HG03045 (cell line): ENCODE measurements around the gene SYTL5.

Source experiments
- ATAC-seq: cut with Tn5 transposase; IDR thresholded peaks from one replicate; pipeline ENCODE4 v1.9.1; 2021; ENCODE audit warnings: mild to moderate bottlenecking, moderate library complexity; ENCODE audit not compliant: unreplicated experiment

SYTL5 gene

DNA sequence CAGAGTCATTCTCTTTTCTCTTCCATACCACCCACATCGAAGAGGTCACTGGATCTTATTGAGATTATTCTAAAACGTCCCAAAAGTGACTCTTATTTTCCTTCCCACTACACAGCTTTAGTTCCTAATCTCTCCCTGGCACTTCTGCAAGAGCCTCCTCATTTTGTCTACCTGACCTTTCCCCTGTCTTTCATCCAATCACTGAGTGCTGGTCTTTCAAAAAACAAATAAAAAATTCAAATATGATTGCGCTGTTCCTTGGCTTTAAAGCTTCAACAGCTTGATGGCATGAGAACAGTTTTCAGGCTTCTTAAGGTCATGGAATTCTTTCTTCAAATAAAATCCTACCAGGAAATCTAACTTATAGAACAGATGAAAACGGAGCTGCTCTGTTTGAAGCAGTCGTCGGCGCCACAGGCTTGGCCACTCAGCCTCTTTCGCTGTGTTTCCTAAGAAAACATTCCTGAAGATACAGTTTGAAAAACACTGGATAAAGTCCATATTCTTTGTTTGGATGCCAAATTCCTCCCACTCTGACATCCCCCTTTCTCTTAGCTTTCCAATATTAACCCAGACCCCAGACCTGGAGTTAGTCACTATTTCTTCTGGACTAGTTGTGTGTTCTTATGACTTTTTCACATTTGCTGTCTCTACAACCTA, 12.5 kb downstream of the SYTL5 start:
- ATAC-seq = no peak

GRCh38 chrX:38028300-38028699, 21.9 kb downstream of the SYTL5 start:
- ATAC-seq = no peak

GRCh38 chrX:38036466-38036865, 30.1 kb downstream of the SYTL5 start:
- no peak for ATAC-seq

GRCh38 chrX:38038501-38038900, 32.1 kb downstream of the SYTL5 start:
- ATAC-seq = no peak

DNA sequence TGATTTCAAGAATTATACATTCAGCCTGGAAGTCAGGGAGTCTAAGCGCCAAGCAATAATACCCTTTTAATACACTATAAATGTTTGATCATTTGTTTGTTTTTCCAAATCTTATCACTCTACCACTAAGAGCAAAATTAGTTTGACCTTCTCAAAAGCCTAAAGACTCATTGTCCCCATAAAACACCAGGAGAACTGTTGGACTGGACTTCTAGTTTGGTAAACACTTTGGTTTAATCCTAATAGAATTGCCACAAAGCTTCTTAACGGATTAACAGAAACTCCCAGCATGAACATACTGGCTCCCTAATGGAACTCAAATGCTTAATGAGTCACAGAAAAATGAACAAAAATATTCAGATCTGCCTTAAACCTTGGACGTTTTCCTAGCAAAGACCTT, 34.9 kb downstream of the SYTL5 start:
- no peak for ATAC-seq

GRCh38 chrX:38044701-38045100, 38.3 kb downstream of the SYTL5 start:
- ATAC-seq = no peak

DNA sequence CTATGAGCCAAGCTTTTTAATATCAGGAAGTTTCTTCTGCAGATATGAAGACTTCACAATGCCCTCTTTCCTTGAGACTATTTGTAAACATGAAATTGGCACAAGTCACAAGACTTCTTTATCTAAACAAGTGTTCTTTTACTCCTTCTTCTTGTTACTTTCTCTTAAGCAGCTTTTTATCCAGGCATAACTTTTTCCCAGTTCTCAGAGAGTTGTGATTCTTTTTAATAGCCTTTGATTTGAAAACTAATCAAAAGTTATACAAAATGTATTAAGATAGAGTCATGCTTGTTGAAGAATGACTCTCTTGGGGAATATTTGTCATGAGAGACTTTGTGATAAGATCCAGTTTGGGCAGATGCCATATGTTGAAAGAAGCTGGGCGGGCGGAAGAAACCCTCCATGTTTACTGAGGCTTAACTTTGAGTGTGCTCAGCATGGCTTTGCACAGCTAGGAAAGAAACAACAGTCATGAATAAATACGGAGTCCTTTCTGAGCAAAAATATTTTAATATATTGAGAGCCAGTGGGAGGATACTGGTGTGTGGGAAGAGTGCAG, 39.3 kb downstream of the SYTL5 start:
- no peak for ATAC-seq

- no peak for ATAC-seq
These were observed 42.5 kb downstream of the SYTL5 start for GRCh38 chrX:38048886-38049285.

- ATAC-seq = no peak
These were observed 44.5 kb downstream of the SYTL5 start for GRCh38 chrX:38050806-38051205.

- ATAC-seq = no peak
These were observed 45.7 kb downstream of the SYTL5 start for GRCh38 chrX:38052096-38052495.

GRCh38 chrX:38055170-38055847, 49.0 kb downstream of the SYTL5 start:
- ATAC-seq = no peak

GRCh38 chrX:38060331-38060878, 54.1 kb downstream of the SYTL5 start:
- no peak for ATAC-seq

DNA sequence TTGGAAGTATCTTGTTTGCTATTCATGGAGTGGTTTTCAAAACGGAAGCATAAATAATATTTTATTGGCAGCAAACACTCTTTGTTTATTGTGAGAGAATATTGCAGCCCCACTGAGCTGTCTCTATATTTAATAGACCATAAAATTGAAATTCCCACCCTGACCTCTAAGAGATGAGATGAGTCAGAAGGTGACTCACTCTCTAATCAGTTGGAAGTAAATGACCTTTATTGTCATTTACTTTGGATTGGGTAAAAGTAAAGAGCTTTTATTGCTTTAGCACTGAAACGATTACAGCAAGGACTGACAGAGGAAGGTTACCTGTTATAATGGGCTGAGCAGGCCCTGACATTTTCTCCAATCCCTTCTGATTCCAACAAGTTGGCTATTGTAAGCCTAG, 55.0 kb downstream of the SYTL5 start:
- no peak for ATAC-seq

GRCh38 chrX:38066934-38067333, 60.6 kb downstream of the SYTL5 start:
- no peak for ATAC-seq

- ATAC-seq = no peak
These were observed 62.9 kb downstream of the SYTL5 start for GRCh38 chrX:38069273-38069672.

DNA sequence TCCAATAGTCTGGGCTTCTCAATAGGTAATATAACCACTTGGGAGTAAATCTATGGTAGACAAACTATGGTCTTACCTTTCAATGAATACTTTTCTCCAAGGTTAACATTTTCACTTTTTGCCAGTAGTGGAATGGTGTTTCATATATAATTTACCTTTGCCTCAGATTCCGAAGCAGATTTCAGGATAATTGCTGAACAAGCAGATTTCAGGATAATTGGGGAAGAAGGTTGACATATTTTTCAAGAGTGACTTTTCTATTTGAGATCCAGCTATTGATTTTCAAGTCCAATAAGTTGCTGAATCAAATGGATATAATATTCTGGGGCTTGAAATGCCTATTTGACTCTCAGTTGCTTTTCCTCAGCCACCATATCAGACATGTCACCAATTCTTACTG, 63.6 kb downstream of the SYTL5 start:
- ATAC-seq = no peak

GRCh38 chrX:38079463-38079862, 73.1 kb downstream of the SYTL5 start:
- no peak for ATAC-seq

DNA sequence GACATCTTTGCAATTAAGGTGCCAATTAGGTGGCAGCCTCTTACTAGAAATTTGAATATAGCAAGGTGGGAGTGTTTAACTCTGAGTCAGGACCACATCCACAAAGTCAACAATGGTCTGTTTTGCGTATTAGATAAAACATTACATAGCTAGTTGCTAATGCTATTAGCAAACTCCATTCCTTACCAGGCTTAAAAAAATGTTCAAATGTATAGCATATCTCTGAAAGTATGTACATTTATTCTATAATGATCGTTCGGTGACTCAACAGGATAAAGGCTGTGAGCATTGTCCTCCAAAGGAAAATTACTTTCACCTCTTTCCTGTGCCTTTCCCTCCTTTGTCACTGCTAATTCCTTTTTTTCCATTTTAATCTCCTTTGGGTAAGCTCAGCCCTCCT, 74.5 kb downstream of the SYTL5 start:
- no peak for ATAC-seq

GRCh38 chrX:38081909-38082308, 75.6 kb downstream of the SYTL5 start:
- ATAC-seq = no peak

- no peak for ATAC-seq
These were observed 76.0 kb downstream of the SYTL5 start for GRCh38 chrX:38082309-38082708.

DNA sequence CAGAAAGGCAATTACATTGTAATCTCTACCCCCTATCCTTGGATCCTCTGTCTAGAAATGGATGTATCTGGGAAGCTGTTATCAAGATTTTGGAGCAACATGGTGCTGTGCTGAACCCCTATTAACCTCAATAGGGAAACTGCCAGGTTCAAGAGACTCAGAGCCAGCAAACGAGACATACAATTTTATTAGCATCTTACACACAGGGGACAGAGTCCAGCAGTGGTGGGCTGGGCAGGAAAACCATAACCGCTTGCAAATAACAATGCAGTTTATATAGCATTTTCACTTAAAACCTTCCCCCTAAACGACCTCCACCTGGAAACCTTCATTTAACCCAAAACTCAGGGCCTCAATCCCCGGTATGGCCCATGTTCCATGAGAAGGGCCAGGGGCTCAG, 79.5 kb downstream of the SYTL5 start:
- ATAC-seq = no peak
